ENCODE data around the gene FRMPD4.

Gene FRMPD4

DNA sequence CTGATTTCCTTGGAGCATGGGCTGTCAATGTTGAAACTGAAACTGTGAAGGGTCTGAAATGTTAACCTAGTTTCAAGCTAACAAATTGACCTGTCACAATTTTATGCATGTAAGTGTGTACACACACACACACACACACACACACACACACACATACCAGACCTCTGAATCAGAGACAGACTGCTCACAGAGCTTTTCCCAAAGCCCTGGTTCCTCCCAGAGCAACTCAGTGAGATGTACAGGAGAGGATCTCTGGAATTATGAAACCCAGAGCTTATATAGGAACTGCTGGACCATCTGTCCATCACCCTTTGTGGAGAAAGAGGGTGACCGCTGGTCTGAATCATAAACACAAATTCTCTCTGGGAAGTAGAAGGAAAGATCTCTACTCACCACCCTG lies 424.8 kb downstream of the FRMPD4 start:
- DNase-seq = no peak

DNA sequence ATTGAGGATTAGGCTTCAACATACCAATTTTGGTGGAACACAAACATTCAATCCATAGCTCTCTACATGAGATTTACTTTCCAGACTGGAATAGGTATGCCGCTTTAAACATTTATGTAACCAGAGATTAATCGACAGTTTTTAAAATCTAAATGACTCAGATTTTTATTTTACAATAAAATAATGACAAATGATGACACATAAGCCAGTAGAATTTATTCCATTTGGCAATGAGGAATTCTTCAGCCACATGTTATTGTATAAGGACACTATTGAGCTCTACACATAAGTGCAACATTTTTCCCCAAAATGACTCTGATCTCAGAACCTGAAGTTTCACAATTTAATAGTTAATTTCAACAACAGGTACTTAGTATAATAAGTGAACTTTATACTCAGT lies 425.9 kb downstream of the FRMPD4 start:
- no peak for DNase-seq

- no peak for DNase-seq
These were observed 429.6 kb downstream of the FRMPD4 start for GRCh38 chrX:12567857-12568256.

- DNase-seq = no peak
These were observed 432.7 kb downstream of the FRMPD4 start for GRCh38 chrX:12570859-12571501.

GRCh38 chrX:12579311-12579710 lies 441.0 kb downstream of the FRMPD4 start:
- DNase-seq = no peak

GRCh38 chrX:12580548-12580947 lies 442.3 kb downstream of the FRMPD4 start:
- DNase-seq = no peak

DNA sequence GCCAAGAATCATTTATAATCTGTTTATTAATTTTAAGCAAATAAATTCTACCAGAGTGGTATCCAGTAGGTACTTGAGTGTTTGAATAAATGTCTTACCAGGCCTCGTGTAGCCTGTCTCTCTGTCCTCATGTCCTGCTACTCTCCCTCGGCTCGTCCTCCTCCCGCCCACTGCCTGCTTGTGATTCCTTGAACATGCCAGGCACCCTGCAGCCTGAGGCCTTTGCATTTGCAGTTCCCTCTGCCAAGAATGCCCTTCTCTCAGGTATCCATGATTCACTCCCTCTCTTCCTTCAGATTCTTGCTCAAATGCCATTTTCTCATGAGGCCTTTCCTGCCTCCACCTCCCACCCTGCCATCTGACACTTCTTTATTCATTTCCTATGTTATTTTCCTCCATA lies 443.3 kb downstream of the FRMPD4 start:
- DNase-seq = no peak

- no peak for DNase-seq
These were observed 444.4 kb downstream of the FRMPD4 start for GRCh38 chrX:12582649-12583048.

DNA sequence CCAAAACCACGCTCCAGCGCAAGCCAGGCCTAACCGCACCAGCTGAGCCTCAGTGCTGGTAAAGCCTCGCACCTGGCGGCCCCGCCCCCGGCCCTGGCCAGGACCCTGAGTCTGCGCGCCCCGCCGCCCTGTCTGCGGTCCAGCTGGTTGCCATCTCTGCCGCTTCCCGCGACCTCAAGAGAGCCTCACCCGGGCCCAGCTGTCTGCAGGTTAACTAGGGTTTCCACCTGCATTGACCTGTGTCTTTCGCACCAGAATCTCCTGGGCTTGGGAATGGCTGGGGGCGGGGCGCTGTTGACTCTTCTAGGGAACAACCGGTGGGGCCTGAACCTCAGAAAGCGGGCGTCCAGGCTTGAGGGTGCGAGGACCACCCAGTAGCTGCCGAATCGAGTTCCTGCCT lies 445.3 kb downstream of the FRMPD4 start:
- DNase-seq = no peak

DNA sequence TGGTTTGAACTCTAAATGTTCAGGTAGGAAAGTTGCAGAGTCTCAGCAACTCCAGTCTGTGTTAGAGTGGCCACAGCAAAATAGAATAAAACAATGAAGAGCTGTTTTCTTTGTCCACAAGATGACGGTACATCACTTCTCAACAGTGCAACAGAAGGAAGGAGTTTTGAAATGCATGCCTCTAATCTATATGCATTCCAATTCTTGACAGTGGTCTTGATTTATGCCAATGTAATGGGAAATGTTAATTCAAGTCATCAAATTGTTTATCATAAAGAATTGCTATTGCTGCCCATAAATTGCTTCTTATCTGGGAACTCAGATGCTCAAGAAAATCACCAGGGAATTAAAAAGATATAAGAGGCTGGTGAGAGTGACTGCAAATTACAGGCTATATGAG lies 457.4 kb downstream of the FRMPD4 start:
- DNase-seq = no peak

DNA sequence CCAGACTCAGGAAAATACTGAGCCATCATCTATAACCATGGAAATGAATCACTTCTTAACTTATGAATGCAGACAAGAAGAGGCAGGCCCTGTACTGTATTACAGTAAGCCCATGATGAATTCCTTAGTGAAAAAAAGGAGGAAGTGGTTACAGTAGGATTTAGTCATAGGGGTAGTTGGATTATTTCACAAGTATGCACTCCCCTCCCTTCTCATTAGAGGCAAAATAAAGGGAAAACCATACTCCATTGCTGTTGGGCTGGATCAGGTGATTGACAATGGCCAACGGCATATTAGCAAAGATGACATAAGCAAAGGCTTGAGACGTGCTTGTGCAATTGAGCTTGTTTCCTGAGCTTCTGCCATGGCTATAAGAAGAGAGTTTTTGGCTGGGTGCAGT lies 471.8 kb downstream of the FRMPD4 start:
- DNase-seq = no peak

GRCh38 chrX:12611471-12611870 lies 473.2 kb downstream of the FRMPD4 start:
- DNase-seq = no peak

- DNase-seq = no peak
These were observed 476.0 kb downstream of the FRMPD4 start for GRCh38 chrX:12614266-12614665.

DNA sequence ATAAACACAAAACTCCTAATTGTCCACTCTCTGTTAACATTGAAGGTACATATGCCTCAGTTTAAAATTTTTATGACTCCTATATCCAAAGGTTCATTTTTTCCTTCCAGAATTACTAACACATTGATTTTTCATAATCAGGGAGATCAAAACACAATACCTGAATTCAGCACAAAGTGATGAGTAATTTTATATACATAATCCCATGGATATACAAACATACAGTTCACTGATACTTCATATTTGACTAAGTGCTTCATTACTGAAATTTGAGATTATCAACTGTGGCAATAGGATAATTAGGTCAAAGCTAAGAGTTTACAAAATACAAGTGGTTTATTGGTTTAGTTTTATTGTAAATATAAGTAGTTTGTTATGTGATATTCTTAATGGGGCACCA lies 476.8 kb downstream of the FRMPD4 start:
- no peak for DNase-seq

DNA sequence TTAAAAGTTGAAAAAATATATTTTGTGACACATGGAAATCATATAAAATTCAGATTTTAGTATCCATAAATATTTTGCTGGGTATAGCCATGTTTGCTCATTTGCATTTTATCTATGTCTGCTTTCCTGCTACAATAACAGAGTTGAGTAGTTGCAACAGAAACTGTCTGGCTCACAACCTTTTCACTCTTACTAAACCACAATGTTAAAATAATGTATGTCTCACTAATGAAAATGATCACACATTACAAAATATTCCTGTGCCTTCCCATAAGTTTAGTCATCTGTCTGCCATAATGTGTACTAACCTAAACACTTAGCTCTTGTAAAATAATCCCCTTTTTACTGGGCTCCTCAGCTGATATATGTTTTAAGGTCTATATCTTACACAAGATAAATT lies 479.0 kb downstream of the FRMPD4 start:
- no peak for DNase-seq

DNA sequence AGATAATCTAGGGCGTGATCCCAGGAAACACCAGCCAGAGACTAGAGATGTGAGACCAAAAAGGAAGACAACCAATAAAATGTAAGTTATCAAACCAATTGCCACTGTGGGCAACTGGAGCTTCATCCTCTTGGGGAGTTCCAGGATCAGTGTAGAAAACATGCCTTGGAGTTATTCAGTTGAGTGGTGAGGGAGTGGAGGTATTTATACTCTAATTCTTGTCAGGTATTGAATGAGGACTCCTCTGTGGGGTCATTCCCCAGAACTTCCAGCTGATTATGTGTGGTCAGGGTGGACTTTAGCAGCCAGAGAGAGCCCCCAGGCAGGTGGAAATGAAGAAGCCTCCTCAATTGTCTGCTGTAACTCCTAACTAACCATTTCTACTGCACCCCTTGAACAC lies 509.0 kb downstream of the FRMPD4 start:
- no peak for DNase-seq

DNA sequence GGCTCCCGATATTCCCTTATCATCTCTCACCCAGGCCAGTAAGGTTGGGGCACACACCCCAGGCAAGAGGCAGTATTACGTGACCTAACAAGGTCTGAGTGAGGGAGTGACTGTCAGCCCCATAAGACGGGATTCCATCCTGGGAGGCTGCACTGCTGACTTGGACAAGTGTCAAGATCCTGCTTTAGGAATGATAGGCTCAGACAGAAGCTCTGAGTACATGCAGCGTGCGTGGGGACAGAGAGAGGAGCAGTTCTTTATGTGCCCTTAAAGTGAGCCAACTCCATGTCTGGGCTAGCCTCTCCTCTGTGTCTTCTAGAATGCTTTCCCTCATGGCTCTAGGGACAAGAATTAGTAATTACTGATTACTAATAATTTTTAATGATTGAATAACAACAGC lies 510.7 kb downstream of the FRMPD4 start:
- DNase-seq = no peak

- DNase-seq = no peak
These were observed 519.2 kb downstream of the FRMPD4 start for GRCh38 chrX:12657433-12657832.

DNA sequence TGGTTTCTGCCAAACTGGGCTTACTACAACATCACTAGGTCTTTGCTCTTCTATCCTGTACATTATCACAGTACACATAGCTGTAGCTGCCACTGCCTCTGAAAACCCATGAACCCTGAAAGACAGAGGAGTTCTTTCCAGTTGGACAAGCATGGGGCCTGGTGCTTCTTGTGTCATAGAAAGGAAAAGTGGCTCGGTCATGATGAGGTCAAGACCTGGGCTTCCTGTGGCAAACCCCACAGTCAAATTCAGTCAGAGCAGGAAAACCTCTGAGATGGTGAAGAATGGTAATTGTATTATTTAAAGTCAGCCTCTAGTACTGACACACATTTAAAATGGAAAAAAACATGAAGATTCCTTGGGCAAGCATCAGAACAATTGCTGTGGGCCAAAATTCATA lies 519.6 kb downstream of the FRMPD4 start:
- DNase-seq = no peak

DNA sequence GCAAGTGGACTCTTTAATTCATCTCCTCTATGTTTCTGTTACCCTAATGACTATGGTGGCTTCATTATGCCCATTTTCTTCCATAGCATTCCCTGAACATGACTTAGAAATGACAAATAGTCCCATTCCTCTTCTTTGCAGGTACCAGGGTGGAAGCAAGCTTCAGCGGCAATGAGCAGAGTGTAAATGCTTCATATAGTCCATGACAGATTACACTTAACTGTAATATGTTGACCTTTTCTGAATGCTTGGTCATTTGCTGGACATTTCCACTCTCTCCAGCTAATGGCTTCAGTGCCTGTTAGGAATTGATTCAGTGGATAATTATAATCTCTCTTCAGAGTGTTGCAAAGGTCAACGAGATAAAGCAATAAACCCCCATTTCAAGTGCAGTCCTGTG lies 523.2 kb downstream of the FRMPD4 start:
- no peak for DNase-seq

GRCh38 chrX:12672367-12673106 lies 534.3 kb downstream of the FRMPD4 start:
- no peak for DNase-seq

GRCh38 chrX:12673487-12673886 lies 535.2 kb downstream of the FRMPD4 start:
- no peak for DNase-seq

DNA sequence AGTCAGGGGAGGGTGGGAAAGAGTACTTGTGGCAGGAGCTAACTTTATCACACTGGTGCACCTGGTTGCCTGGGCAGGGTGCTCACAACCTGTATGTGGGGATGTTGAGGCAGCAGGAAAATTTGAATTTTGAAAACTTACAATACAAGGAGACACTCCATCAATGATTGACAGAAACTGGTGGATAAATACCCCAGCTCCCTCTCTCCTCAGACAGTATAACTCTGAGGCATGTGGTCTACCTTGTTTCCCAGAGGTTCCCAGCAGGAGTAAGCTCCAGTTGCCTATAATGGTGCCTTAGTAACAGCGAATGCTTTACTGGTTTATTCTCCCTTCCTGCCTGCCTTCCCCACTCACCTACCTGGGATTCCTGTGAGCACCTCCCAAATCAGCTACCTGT lies 541.2 kb downstream of the FRMPD4 start:
- no peak for DNase-seq

- no peak for DNase-seq
These were observed 542.8 kb downstream of the FRMPD4 start for GRCh38 chrX:12681047-12681446.

DNA sequence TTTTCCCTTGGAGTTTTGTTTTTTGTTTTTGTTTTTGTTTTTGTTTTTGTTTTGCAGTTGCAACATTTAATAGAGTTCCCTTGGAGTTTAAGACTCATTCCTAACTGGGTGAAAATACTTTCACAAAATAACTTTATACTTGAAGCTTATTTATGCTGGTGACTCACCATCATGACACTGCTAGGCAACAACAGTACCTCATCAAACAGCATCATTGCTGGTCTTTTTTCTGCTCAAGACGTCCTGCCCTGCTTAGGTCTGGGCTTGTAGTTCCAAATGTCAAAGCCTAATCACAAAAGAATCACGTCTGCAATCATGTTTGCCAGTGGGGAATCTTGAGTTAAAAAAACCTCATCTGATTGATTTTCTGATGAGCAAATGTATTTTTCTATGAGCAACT lies 547.3 kb downstream of the FRMPD4 start:
- no peak for DNase-seq

All from activated CD4-positive, alpha-beta T cell treated with anti-CD3 and anti-CD28 coated beads for 4 hours (primary cell).